BE2C (cell line): Measurements from ENCODE around the gene KLK3.
A peak's percentile ranks its signal among the peaks of the same experiment; 100 is the strongest.

ENCODE experiments used
- DNase-seq: peaks from one replicate; pipeline ENCODE4 v3.0.0-alpha.2; 2020
- H3K27me3 ChIP-seq: fragments of 250-450 bp; sonication (Bioruptor Pico); 2 replicates; pipeline ENCODE4 v1.5.1; 2020; ENCODE audit warnings: mild to moderate bottlenecking
- H3K36me3 ChIP-seq: fragments of 250-450 bp; sonication (Bioruptor Pico); 2 replicates; pipeline ENCODE4 v1.5.1; 2020; ENCODE audit warnings: mild to moderate bottlenecking
- H3K4me1 ChIP-seq: fragments of 250-450 bp; sonication (Bioruptor Pico); 2 replicates; pipeline ENCODE4 v1.5.1; 2020
- H3K4me3 ChIP-seq: 2 replicates; pipeline ENCODE4 v1.5.1; 2011; ENCODE audit warnings: low read depth, low read length
- H3K9me3 ChIP-seq: fragments of 250-450 bp; sonication (Bioruptor Pico); 2 replicates; pipeline ENCODE4 v1.5.1; 2020
- TF ChIP-seq, protein P1 (sequence below): IDR thresholded peaks from 2 replicates; pipeline ENCODE4 v1.5.1; 2012; ENCODE audit warnings: mild to moderate bottlenecking, low read depth, low read length

Gene KLK3

DNA sequence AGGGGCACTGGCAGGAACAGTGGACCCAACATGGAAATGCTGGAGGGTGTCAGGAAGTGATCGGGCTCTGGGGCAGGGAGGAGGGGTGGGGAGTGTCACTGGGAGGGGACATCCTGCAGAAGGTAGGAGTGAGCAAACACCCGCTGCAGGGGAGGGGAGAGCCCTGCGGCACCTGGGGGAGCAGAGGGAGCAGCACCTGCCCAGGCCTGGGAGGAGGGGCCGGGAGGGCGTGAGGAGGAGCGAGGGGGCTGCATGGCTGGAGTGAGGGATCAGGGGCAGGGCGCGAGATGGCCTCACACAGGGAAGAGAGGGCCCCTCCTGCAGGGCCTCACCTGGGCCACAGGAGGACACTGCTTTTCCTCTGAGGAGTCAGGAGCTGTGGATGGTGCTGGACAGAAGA is 22.6 kb downstream of the KLK3 start:
- H3K36me3 ChIP-seq: no peaks in the 10 kb centered on the region
- TF ChIP-seq, protein P1, sequence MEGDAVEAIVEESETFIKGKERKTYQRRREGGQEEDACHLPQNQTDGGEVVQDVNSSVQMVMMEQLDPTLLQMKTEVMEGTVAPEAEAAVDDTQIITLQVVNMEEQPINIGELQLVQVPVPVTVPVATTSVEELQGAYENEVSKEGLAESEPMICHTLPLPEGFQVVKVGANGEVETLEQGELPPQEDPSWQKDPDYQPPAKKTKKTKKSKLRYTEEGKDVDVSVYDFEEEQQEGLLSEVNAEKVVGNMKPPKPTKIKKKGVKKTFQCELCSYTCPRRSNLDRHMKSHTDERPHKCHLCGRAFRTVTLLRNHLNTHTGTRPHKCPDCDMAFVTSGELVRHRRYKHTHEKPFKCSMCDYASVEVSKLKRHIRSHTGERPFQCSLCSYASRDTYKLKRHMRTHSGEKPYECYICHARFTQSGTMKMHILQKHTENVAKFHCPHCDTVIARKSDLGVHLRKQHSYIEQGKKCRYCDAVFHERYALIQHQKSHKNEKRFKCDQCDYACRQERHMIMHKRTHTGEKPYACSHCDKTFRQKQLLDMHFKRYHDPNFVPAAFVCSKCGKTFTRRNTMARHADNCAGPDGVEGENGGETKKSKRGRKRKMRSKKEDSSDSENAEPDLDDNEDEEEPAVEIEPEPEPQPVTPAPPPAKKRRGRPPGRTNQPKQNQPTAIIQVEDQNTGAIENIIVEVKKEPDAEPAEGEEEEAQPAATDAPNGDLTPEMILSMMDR: no peak
- H3K4me3 ChIP-seq: no peak overlapping the region
- peaks cover 14% of the 10 kb centered on the region for H3K27me3 ChIP-seq
- no peaks in the 10 kb centered on the region for H3K9me3 ChIP-seq
- H3K4me1 ChIP-seq: no peaks in the 10 kb centered on the region; the same call in 1 of the 2 replicates
- no peak for DNase-seq

DNA sequence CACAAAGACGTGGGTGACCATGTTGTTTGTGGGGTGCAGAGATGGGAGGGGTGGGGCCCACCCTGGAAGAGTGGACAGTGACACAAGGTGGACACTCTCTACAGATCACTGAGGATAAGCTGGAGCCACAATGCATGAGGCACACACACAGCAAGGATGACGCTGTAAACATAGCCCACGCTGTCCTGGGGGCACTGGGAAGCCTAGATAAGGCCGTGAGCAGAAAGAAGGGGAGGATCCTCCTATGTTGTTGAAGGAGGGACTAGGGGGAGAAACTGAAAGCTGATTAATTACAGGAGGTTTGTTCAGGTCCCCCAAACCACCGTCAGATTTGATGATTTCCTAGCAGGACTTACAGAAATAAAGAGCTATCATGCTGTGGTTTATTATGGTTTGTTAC is 24.1 kb downstream of the KLK3 start:
- peaks cover 11% of the 10 kb centered on the region for H3K27me3 ChIP-seq
- no peak for DNase-seq

DNA sequence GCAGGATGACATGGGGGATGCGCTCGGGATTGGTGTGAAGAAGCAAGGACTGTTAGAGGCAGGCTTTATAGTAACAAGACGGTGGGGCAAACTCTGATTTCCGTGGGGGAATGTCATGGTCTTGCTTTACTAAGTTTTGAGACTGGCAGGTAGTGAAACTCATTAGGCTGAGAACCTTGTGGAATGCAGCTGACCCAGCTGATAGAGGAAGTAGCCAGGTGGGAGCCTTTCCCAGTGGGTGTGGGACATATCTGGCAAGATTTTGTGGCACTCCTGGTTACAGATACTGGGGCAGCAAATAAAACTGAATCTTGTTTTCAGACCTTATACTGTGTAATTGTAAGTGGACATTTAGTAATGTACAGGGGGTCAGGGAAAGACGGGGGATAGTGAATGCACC is 25.5 kb downstream of the KLK3 start:
- Histone ChIP-seq H3K4me3 (no peak overlapping the region), H3K27me3 (peaks cover 1% of the 10 kb centered on the region; the same call in 1 of the 2 replicates), H3K36me3 (no peaks in the 10 kb centered on the region), H3K4me1 (no peaks in the 10 kb centered on the region; the same call in none of the 2 replicates), H3K9me3 (no peaks in the 10 kb centered on the region)
- DNase-seq: no peak
- TF ChIP-seq, protein P1: no peak

More for the DNA sequence above, 24.1 kb downstream of the KLK3 start:
- TF ChIP-seq, protein P1: no peak
- H3K36me3 ChIP-seq: no peaks in the 10 kb centered on the region
- no peak overlapping the region for H3K4me3 ChIP-seq
- no peaks in the 10 kb centered on the region; the same call in 1 of the 2 replicates for H3K4me1 ChIP-seq
- H3K9me3 ChIP-seq: no peaks in the 10 kb centered on the region

DNA sequence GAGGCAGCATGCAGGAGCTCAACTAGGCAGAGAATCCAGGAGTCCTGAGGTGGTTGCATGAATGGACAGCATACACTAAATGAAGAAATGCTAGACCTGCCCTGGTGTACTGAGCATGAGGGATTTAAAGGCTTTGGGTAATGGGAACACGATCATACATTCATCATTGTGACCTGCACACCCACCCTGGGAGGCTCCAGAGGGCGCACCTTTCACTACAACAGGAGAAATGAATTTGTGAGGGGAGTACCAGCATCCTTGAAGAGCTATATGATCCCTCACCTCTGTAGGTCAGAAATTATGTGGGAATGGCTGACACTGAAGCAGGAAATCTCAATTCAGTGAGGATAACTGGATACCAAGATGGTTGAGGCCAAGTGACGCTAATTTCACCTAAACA is 27.5 kb downstream of the KLK3 start:
- no peak for DNase-seq
- H3K27me3 ChIP-seq: no peaks in the 10 kb centered on the region

DNA sequence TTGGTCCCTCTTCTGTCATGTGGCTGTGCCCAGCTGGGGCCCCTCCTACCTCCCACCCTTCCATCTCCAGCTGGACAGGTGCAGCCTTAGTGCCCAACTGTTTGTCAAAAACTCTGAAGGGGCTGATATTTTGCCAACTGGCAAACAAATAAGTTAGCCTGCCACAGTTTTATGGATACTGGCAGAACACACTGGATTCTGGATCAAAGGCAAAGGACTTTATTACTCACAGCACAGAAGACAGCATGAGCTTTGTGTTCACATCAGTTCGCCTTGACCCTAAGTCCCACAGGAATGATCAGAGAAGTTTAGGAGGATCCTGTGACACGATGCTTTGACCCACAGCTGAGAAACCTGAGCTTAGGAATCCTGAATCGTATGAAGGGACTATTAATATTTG is 34.9 kb downstream of the KLK3 start:
- no peak overlapping the region for H3K4me3 ChIP-seq
- TF ChIP-seq, protein P1: no peak
- DNase-seq: no peak
- no peaks in the 10 kb centered on the region for H3K9me3 ChIP-seq
- H3K27me3 ChIP-seq: no peaks in the 10 kb centered on the region
- H3K4me1 ChIP-seq: peaks cover 11% of the 10 kb centered on the region
- H3K36me3 ChIP-seq: no peaks in the 10 kb centered on the region

More for the DNA sequence above, 27.5 kb downstream of the KLK3 start:
- no peaks in the 10 kb centered on the region for H3K36me3 ChIP-seq
- no peak overlapping the region for H3K4me3 ChIP-seq
- no peaks in the 10 kb centered on the region for H3K9me3 ChIP-seq
- TF ChIP-seq, protein P1: 0 out of 2 replicates have a peak, but pooled peaks have one; percentile 14
- H3K4me1 ChIP-seq: peaks cover 5% of the 10 kb centered on the region

DNA sequence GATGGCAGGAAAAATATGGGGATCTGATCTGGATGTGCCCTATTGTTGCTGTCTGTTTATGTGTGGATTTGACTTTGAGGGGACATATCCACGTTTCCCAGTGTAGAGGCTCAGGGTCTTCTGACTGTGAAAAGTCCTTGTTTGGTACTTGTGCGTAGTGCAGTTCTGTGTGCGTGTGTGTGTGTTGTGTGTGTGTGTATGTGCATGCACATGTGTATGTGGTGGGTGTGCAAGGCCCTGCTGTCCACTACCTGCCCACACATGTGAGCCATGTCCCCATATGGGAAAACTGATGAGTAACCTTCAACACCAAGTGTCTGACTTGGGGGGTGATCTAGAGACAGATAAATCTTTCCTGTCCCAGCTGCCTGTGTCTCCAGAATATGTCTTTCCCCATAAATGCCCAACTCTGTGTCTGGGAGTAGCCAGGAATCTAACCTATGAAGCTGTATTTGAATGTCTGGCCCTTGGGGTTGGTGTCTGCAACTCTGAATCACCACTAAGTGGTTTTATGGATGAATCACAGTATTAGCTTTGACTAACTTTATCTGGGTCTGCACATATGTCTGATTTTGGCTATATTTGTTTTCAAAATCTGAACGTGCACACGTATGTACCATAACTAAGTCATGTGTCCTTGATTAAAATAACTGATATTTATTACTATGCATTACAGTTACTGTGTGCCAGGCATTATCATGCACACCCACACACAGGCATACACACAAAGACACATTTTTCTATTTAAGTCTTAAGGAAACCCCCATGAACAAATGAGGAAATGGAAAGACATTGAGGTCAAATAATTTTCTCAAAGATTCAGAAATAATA is 35.9 kb downstream of the KLK3 start:
- H3K9me3 ChIP-seq: no peaks in the 10 kb centered on the region
- H3K36me3 ChIP-seq: no peaks in the 10 kb centered on the region
- TF ChIP-seq, protein P1: no peak
- DNase-seq: no peak
- H3K27me3 ChIP-seq: no peaks in the 10 kb centered on the region
- no peak overlapping the region for H3K4me3 ChIP-seq
- peaks cover 8% of the 10 kb centered on the region for H3K4me1 ChIP-seq
